HG03469 (cell line): ENCODE results near the gene ZNF519.

ENCODE experiments used
- ATAC-seq: cut with Tn5 transposase; IDR thresholded peaks from one replicate; pipeline ENCODE4 v1.9.1; 2021; ENCODE audit warnings: mild to moderate bottlenecking, moderate library complexity, moderate number of reproducible peaks; ENCODE audit not compliant: unreplicated experiment

Gene ZNF519

DNA sequence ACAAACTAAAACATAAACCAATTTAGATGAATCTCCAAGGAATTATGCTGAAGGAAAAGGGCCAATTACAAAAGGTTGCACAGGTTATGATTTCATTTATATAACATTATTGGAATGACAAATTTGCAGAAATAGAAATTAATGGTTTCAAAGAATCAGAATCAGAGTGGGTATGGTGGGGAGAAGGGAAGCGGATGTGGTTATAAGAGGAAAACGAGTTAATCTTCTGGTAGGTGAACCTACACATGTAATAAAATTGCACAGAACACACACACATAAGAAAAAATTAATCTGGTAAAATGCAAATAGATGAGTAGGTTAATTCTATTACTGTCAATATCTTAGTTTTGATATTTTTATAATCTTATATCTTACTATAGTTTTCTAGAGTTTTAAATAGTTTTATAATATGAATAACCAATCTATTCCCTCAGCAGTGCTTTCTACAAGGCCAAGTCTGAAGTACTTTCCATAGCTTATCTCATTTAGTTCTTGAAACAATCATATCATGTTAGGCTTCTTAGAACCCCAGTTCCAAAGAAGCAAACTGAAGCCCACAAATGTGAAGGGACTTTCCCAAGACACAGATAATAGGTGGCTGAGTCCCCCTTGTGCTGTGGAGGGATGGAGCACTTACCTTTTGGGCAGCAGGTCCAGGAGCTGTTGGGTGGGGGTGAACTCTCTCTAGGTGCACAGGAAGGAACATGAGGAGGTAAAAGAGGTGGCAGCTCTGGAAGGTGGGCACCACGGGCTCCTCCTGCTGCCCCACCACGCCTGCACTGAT is 31.5 kb downstream of the ZNF519 start:
- no peak for ATAC-seq

DNA sequence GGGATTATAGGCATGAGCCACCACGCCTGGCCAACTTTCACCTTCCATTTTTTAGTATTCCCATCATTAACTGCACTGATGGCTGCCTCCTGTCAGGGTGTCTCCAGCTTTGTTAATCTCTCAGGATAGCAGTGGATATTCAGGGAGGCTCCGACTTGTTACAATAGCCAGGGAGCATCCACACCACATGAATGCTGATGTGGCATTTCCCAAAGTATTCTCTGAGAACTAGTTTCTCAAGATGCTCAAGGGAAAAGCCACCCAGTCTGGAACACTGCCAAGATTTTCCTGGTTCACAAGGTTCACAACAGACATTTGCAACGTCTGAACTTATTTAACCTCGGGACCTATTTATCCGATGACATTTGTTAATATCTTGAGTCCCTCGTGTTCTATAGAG is 33.8 kb downstream of the ZNF519 start:
- ATAC-seq: no peak

DNA sequence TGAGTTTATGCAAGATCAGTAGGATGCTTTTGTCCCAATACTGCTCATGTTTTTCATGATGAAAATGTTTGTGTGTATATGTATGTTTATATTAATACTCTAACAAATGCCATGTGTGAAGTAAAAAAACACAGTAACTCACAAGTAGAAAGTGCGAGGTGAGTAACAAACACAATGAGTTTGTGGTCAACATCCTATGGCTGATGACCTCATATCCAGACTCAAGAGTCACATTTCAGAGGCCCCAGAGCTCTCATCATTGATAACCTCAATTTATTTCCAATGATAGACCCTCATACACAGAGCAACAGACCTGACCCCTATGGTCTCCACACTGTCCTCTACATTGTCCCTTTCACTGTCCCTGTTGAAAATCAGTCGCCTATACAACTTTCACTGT is 34.5 kb downstream of the ZNF519 start:
- no peak for ATAC-seq

DNA sequence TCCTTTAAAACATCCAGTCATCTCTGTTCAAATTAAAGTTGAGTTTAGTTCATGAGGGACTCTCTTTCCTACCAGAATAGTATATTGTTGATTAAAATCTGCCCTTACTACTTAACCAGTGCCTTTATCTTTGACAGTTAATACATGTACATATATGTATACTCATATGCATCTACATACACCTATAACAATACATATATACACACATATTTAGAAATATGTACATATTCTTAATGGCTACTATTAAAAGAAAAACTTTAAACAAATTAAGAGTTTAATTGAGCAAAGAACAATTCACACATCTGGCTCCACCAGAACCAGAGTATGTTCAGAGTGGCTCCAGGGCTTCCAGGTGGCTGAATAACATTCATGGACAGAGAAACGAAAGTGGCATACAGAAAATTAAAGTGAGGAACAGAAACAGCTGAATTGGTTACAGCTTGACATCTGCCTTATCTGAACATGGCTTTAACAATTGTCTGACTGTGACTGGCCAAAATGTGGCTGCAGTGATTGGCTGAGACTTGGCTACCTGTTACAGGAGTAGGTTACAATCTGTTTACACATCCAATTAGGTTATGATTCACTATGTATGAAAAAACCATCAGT is 38.8 kb downstream of the ZNF519 start:
- no peak for ATAC-seq

DNA sequence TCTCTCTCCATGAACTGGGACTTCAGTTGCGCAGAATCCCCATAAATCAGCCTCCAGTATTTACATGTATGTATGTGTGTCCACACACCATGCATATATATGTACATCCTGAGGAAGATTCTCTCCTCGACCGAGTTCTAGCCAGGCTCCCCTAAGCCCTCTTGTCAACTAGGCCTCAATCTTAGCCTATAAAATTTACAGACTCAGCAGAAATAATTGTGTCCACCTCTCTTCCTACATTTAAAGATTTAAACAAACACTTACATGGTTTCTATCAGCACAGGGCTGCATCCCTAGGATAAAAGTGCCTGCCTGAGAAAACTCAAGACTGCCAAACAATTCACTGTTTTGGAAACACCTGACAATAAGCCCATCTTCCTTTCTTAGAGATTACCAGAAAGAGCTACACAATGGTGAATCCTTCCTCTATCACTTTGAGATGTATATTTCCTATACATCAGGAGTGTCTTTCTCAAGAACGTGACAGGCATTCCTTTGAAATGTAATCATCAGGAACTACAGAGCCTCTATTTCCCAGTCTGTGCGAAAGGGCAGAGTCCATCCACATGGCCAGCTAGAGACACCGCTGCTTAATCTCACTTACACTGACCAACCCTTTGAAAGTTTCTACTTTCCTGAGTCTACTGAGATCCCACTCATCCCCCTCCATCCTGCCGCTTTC is 39.5 kb downstream of the ZNF519 start:
- no peak for ATAC-seq

DNA sequence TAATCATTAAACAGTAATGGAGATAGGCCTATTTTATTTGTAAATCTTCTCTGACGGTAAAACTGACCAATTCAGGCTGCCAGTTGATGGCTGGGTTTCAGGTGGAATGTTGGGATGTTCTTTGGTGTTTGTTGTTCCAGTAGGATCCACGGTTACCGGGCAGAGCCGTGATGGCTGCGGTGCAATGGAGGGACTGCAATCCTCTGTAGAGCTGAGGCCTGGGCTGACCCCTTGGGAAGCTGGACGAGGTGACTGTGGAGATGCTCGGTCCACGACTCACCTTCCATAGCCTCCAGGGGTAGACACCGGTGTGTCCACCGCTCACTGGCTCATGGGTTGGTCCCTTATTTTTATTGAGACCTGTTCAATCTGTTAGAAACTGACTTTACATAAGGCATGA is 42.5 kb downstream of the ZNF519 start:
- no peak for ATAC-seq

DNA sequence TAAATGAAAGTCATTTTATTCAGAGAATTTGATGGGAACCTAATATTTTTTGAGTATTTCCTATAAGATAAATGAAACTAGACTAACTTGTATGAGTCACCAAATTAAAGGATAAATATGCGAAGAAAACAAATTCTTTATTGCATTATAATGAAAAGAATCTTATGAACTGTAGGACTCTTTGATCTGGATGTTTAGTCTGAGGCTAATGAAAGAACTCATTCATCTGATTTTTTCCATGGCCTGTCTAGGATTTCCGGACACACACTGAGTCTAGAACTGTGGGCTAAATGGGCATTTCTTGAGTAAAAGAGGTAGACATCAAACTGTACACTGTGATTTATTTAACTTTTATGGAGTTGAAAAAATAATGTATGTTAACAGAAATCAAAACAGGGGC is 43.0 kb downstream of the ZNF519 start:
- no peak for ATAC-seq

DNA sequence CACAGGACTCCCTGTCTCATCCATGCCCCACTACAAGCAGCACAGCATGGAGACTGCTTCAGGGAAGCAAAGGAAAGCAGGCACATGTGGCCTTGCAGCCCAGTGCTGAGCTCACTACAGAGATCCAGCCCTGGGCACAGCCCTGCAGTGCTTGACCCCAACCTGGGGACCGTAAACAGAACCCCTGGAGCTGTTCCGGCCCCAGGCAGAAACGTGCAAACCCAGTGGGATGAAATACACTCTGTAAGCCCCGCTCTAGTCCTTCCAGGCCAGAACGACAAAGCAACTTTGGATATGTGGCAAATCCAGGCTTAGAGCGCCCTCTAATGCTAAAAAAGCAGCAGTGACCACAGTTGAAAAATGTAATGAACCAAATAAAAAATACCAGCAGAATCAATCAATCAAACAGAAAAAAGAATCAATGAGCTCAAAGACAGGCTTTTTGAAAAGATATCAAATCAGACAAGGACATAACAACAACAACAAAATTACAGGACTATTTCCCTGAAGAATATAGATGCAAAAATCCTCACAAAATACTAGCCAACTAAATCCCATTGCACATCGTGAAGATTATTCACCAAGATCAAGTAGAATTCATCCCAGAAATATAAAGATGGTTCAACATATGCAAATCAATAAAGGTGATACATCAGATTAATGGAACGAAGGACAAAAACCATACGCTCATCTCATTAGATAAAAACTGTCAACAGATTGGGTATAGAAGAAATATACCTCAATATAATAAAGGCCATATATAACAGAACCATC is 45.6 kb downstream of the ZNF519 start:
- no peak for ATAC-seq

DNA sequence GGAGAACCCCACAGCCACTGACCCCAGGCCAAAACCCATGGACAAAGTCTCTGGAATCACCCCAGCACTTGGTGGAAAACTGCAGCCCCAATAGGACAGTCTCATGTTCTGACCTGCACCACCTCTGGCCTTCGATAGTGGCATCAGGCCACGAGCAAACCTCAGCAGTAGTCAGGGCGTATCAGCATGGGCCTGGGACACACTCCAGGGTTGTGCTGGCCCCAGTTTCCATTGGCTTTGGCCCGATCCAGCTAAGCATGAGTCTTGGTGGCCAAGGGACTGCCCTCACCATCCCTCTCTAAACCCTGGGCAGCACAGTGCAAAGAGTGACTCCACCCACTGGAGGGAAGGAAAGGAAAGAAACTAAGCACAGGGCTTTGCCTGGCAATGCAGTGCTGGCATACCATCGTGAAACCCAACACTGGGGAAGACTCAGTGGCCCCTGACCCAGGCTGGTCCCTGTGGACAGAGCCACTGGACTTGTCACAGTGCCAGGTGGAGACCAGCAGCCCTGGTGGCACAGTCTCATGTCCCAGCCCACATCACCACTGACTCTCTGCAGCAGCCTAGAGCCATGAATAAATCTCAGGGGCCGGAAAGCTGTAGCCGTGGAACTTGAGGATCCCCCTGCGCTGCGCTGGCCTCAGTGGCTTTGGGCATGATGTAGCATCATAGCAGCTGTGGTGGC is 46.3 kb downstream of the ZNF519 start:
- no peak for ATAC-seq

DNA sequence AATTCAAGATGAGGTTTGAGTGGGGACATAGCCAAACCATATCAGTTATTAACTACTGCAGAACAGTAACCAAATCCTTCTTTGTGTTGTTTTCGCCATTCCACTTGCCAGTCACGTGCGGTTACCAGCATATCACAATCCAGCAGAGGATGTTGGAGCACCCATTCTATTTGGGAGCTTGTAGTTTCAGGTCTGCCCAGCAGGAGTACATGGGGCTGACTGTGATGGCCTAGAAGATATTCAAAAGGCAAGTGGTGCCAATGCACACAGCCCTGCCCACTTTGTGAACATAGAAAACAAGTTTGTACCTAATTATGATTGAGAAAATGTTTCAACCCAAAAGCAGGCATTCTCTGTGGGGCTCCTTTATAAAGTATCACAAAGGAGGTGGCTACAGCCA is 57.0 kb downstream of the ZNF519 start:
- ATAC-seq: no peak

DNA sequence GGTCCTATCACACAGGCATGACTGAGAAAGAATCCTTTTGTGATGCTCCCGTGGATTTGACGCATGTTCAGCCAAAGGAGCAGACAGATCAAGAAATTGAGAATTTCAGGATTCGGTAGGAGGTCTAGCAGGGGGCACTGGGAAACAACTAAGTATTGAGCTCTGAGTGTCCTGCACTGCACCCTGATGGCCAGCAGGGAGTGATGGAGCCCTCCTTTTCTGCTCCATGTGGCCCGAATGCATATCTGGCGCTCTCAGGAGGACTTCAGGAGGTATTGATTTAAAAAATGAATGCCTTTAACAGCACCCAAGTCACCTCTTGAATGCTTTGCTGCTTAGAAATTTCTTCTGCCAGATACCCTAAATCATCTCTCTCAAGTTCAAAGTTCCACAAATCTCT is 58.0 kb downstream of the ZNF519 start:
- no peak for ATAC-seq

DNA sequence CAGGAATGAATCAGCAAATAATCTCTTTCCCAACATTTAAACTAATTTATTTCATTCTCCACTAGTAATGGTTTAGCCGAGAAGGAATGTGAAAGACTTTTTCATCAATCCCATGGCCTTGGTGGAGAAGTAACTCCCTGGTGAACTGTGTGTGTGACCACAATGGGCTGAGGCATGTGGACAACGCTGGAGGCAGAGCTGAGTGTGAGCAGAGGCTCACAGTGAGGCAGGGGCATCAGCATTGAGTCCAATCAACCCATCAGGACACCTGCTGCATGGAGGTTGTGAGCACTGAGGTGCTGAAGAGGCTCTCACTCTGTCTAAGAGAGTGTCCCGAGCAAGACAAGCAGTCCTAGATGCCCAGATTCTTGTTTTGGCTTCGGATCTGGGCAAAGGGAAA is 78.6 kb downstream of the ZNF519 start:
- no peak for ATAC-seq
